ENCODE measurements around the gene SLC25A51. TPM values are rescaled to one million over a fixed set of nuclear protein-coding genes. Genes with fewer than 3 reads are reported as not detected.

Gene SLC25A51
- total RNA-seq, 1 experiment from 2014 or later = 12.9 TPM

- Histone ChIP-seq H3K56ac (ENCODE audit: insufficient read length, low read depth, low read length) (no peak overlapping the region), H3K4me2 (ENCODE audit: insufficient read depth, insufficient read length, low read length) (no peak overlapping the region), H3K4me1 (ENCODE audit: insufficient read depth, low read length) (no peaks in the 10 kb centered on the region; the same call in 1 of the 2 replicates), H3T11ph (ENCODE audit: low read length) (no peak overlapping the region), H3K4ac (ENCODE audit: low read depth, low read length) (no peak overlapping the region), H2AK5ac (ENCODE audit: insufficient read length, low read length) (no peak overlapping the region), H2BK120ac (ENCODE audit: low read depth, low read length, poor library complexity, severe bottlenecking) (no peak overlapping the region), H3K18ac (ENCODE audit: insufficient read length, low read depth, low read length) (no peak overlapping the region), H2AFZ (ENCODE audit: low read length) (no peak overlapping the region), H3K79me2 (ENCODE audit: insufficient read depth, low read length) (no peaks in the 10 kb centered on the region), H3K27me3 (ENCODE audit: insufficient read depth, low read length) (no peaks in the 10 kb centered on the region), H4K20me1 (ENCODE audit: control insufficient read depth, insufficient read depth, insufficient read length) (no peaks in the 10 kb centered on the region), H2BK15ac (ENCODE audit: low read depth, low read length) (no peak overlapping the region), H3K27ac (ENCODE audit: insufficient read length, low read depth, low read length) (no peak overlapping the region), H2BK5ac (ENCODE audit: insufficient read length, low read length) (no peak overlapping the region), H3K9me3 (ENCODE audit: control insufficient read depth, low read depth, low read length) (no peaks in the 10 kb centered on the region), H4K5ac (ENCODE audit: insufficient read length, low read depth, low read length) (no peak overlapping the region), H4K8ac (replicated peaks; ENCODE audit: insufficient read length, low read depth, low read length) (no peak overlapping the region), H3K23me2 (ENCODE audit: insufficient read length, low read depth, low read length, poor library complexity, severe bottlenecking) (no peaks in the 10 kb centered on the region), H3K23ac (ENCODE audit: insufficient read length, low read depth, low read length) (no peak overlapping the region), H2BK12ac (ENCODE audit: insufficient read length, low read depth, low read length) (no peak overlapping the region), H3K79me1 (ENCODE audit: insufficient read depth, low read depth, low read length, poor library complexity, severe bottlenecking) (no peaks in the 10 kb centered on the region), H2BK20ac (ENCODE audit: low read depth, low read length, poor library complexity, severe bottlenecking) (no peak overlapping the region), H4K91ac (ENCODE audit: insufficient read length, low read depth, low read length) (no peak overlapping the region), H3K14ac (ENCODE audit: insufficient read depth, low read length) (no peak overlapping the region), H3K9ac (ENCODE audit: extremely low read depth, insufficient read length, low read length) (no peak overlapping the region)
- Mint-ChIP-seq H3K4me3 (no peak overlapping the region), H3K27me3 (ENCODE audit: low read depth) (no peaks in the 10 kb centered on the region; the same call in 1 of the 2 replicates), H3K4me1 (peaks cover 54 to 68% of the 10 kb centered on the region in 2 experiments), H3K9me3 (no peaks in the 10 kb centered on the region), H3K27ac (peak overlapping the region in 2 of 3 experiments; percentile 61 to 83; a peak in 3 of 7 replicates), H3K36me3 (ENCODE audit: insufficient read depth in 1 of 3, low read depth in 3 of 3) (peaks cover 0 to 4% (median 0%) of the 10 kb centered on the region in 3 experiments; a peak in 1 of 7 replicates)
- no peak for DNase-seq
- WGBS (ENCODE audit: extremely low coverage, insufficient read length, low lambda C conversion rate) = no CpG with 5 or more reads among the region's 13 CpGs
- TF ChIP-seq CTCF (conservative IDR thresholded peaks at IDR 0.05) = no peak
Measured at GRCh38 chr9:37922363-37923117, 18.6 kb upstream of the SLC25A51 start.

Measured in H9 (cell line).